GM23248 (cell line): ENCODE results near the gene RBM10. TPM values are rescaled to one million over a fixed set of nuclear protein-coding genes. Genes with fewer than 3 reads are reported as not detected.
"Not testable (repeated sequence)": the region's sequence is repeated elsewhere in the genome, so short reads cannot be mapped to it uniquely, and the experiment has no call there.

ENCODE experiments used
- DNase-seq: peaks from one replicate; pipeline ENCODE4 v3.0.0-alpha.2; 2015
- H2AFZ ChIP-seq: fragments of 200-600 bp; sonication (generic); 2 replicates; pipeline ENCODE4 v1.6.1; 2016; ENCODE audit warnings: antibody characterized with exemption
- H3F3A ChIP-seq: fragments of 200-600 bp; sonication (generic); 2 replicates; pipeline ENCODE4 v1.6.1; 2016; ENCODE audit warnings: mild to moderate bottlenecking, antibody characterized with exemption, mixed run types; ENCODE audit not compliant: insufficient read depth
- H3K27ac ChIP-seq: fragments of 200-600 bp; sonication (generic); 2 replicates; pipeline ENCODE4 v1.5.1; 2016; ENCODE audit warnings: mild to moderate bottlenecking
- H3K27me3 ChIP-seq: fragments of 200-600 bp; sonication (generic); replicated peaks from 2 replicates; pipeline ENCODE4 v1.6.1; 2016; ENCODE audit warnings: mild to moderate bottlenecking; ENCODE audit not compliant: insufficient read depth
- H3K36me3 ChIP-seq: fragments of 200-600 bp; sonication (generic); 2 replicates; pipeline ENCODE4 v1.6.1; 2016; ENCODE audit warnings: low read depth, mild to moderate bottlenecking
- H3K4me1 ChIP-seq: fragments of 200-600 bp; sonication (generic); 2 replicates; pipeline ENCODE4 v1.6.1; 2016; ENCODE audit warnings: mild to moderate bottlenecking; ENCODE audit not compliant: insufficient read depth
- H3K4me2 ChIP-seq: fragments of 200-600 bp; sonication (generic); one replicate; pipeline ENCODE4 v1.6.1; 2016; ENCODE audit warnings: mild to moderate bottlenecking; ENCODE audit not compliant: unreplicated experiment
- H3K4me3 ChIP-seq: fragments of 200-600 bp; sonication (generic); 2 replicates; pipeline ENCODE4 v1.5.1; 2016; ENCODE audit warnings: mild to moderate bottlenecking
- H3K79me2 ChIP-seq: fragments of 200-600 bp; sonication (generic); 2 replicates; pipeline ENCODE4 v1.6.1; 2016; ENCODE audit warnings: mild to moderate bottlenecking; ENCODE audit not compliant: insufficient read depth
- H3K9ac ChIP-seq: fragments of 200-600 bp; sonication (generic); 2 replicates; pipeline ENCODE4 v1.6.1; 2016; ENCODE audit warnings: mild to moderate bottlenecking
- H3K9me2 ChIP-seq: fragments of 200-600 bp; sonication (generic); 2 replicates; pipeline ENCODE4 v1.6.1; 2016; ENCODE audit warnings: mixed run types, mild to moderate bottlenecking, moderate library complexity; ENCODE audit not compliant: insufficient read depth
- H3K9me3 ChIP-seq: fragments of 200-600 bp; sonication (generic); one replicate; pipeline ENCODE4 v1.6.1; 2017; ENCODE audit warnings: low read depth
- H4K20me1 ChIP-seq: fragments of 200-600 bp; sonication (generic); 2 replicates; pipeline ENCODE4 v1.6.0; 2016; ENCODE audit not compliant: insufficient read depth
- EZH2 ChIP-seq: fragments of 200-600 bp; sonication (generic); IDR thresholded peaks from 2 replicates; pipeline ENCODE4 v1.6.1; 2018; ENCODE audit warnings: antibody characterized with exemption, mild to moderate bottlenecking; ENCODE audit not compliant: insufficient read depth, poor library complexity, severe bottlenecking
- EZH2phosphoT487 ChIP-seq: fragments of 200-600 bp; sonication (generic); IDR thresholded peaks from 2 replicates; pipeline ENCODE4 v1.6.1; 2018; ENCODE audit warnings: antibody characterized with exemption, moderate library complexity, mild to moderate bottlenecking, low read depth; ENCODE audit not compliant: insufficient read depth
- WGBS, 2 experiments: methylation state at CpG; one replicate each; pipeline ENCODE4 v1.1.6; 2015 to 2017; ENCODE audit warnings: low lambda C conversion rate in 2 of 2, low coverage in 1 of 2; ENCODE audit errors: missing lambda C conversion rate in 2 of 2; 5-methylcytosine and 5-hydroxymethylcytosine counted together
- in situ Hi-C: fragments of 300-500 bp; cut with MboI; formaldehyde crosslinking; loops from 2 replicates; pipeline ENCODE4 v1.15.0; 2020
- polyA plus RNA-seq: library from polyadenylated mRNA; unstranded; fragments of >200 nt; fragmentation: Nextera tagmentation; extraction: Ambion mirVana; gene quantifications from 2 replicates; pipeline ENCODE4 v1.2.1, GENCODE V29; 2016
- total RNA-seq: library from RNA; depleted of rRNA; stranded (reverse); fragments of >200 nt; shearing (Covaris generic); gene quantifications from 2 replicates; pipeline ENCODE4 v1.2.3, GENCODE V29; 2014

Gene RBM10
- total and polyA plus RNA-seq, 2 experiments from 2014 or later, result 30.6 to 40.1 TPM

- no peak for DNase-seq
These were observed 43.8 kb upstream of the RBM10 start for GRCh38 chrX:47101206-47101605.

GRCh38 chrX:47110936-47111615 lies 33.9 kb upstream of the RBM10 start:
- H3K9me2 ChIP-seq, H3K27ac ChIP-seq, H3K4me1 ChIP-seq, H3K9me3 ChIP-seq, H3K79me2 ChIP-seq, H3K36me3 ChIP-seq, H3K4me2 ChIP-seq, H3K9ac ChIP-seq, H4K20me1 ChIP-seq, DNase-seq, H3K27me3 ChIP-seq, in situ Hi-C loops, H3F3A ChIP-seq, H3K4me3 ChIP-seq, H2AFZ ChIP-seq: not testable (repeated sequence)
- WGBS, 2 experiments, result 91 to 97% methylated on average over 18 to 20 of the region's 40 CpGs

More at GRCh38 chrX:47101206-47101605, 43.8 kb upstream of the RBM10 start:
- Histone ChIP-seq H3K27ac (no peak overlapping the region), H3K4me1 (no peaks in the 10 kb centered on the region), H2AFZ (no peak overlapping the region), H3K36me3 (no peaks in the 10 kb centered on the region), H3K9ac (no peak overlapping the region), H3K4me2 (no peak overlapping the region), H4K20me1 (no peaks in the 10 kb centered on the region), H3K27me3 (no peaks in the 10 kb centered on the region), H3K4me3 (no peak overlapping the region), H3F3A (no peaks in the 10 kb centered on the region), H3K79me2 (no peaks in the 10 kb centered on the region), H3K9me2 (no peaks in the 10 kb centered on the region), H3K9me3 (no peaks in the 10 kb centered on the region)
- in situ Hi-C loops, result no loop called here
- no peak for TF ChIP-seq EZH2
- no peak for TF ChIP-seq EZH2phosphoT487
- 71 to 74% methylated on average over 4 of the region's 4 CpGs for WGBS, 2 experiments

- Histone ChIP-seq H3K4me2 (no peak overlapping the region), H3K36me3 (no peaks in the 10 kb centered on the region), H3F3A (no peaks in the 10 kb centered on the region), H4K20me1 (no peaks in the 10 kb centered on the region), H3K79me2 (no peaks in the 10 kb centered on the region), H3K27ac (no peak overlapping the region), H3K9me3 (no peaks in the 10 kb centered on the region), H3K4me1 (no peaks in the 10 kb centered on the region), H3K9me2 (no peaks in the 10 kb centered on the region), H3K4me3 (no peak overlapping the region), H3K27me3 (no peaks in the 10 kb centered on the region), H3K9ac (no peak overlapping the region), H2AFZ (no peak overlapping the region)
- DNase-seq, result no peak
- TF ChIP-seq EZH2 (no peak), EZH2phosphoT487 (no peak)
- in situ Hi-C loops, result no loop called here
- WGBS, 2 experiments, result 77 to 79% methylated on average over 8 to 9 of the region's 9 CpGs
These were observed 32.6 kb upstream of the RBM10 start for GRCh38 chrX:47112316-47112954.

GRCh38 chrX:47116551-47117110 lies 28.4 kb upstream of the RBM10 start:
- DNase-seq, H3F3A ChIP-seq, H3K27ac ChIP-seq, H3K9me3 ChIP-seq, H2AFZ ChIP-seq, in situ Hi-C loops, H3K4me1 ChIP-seq, H3K9ac ChIP-seq, H3K4me2 ChIP-seq, H3K9me2 ChIP-seq, H4K20me1 ChIP-seq, H3K79me2 ChIP-seq, H3K27me3 ChIP-seq, H3K36me3 ChIP-seq, H3K4me3 ChIP-seq: not testable (repeated sequence)
- 94 to 95% methylated on average over 7 of the region's 7 CpGs for WGBS, 2 experiments

GRCh38 chrX:47124466-47124865 lies 20.6 kb upstream of the RBM10 start:
- H3K4me1 ChIP-seq, H3K9ac ChIP-seq, H3K27me3 ChIP-seq, in situ Hi-C loops, H4K20me1 ChIP-seq, DNase-seq, H3K27ac ChIP-seq, H2AFZ ChIP-seq, H3F3A ChIP-seq, H3K9me3 ChIP-seq, H3K79me2 ChIP-seq, H3K9me2 ChIP-seq, H3K36me3 ChIP-seq, H3K4me2 ChIP-seq, H3K4me3 ChIP-seq: not testable (repeated sequence)
- WGBS, 2 experiments, result 68 to 86% methylated on average over 1 to 3 of the region's 3 CpGs
